ENCODE measurements around the gene TMEM119. TPM values are rescaled to one million over a fixed set of nuclear protein-coding genes. Genes with fewer than 3 reads are reported as not detected.

TMEM119 gene
- total and polyA plus RNA-seq, 2 of the 8 experiments (the other 6 are each of a cell fraction or from before 2014, with no cell fraction given), result 0.35 to 0.61 TPM

GRCh38 chr12:108542320-108542719 lies 55.6 kb downstream of the TMEM119 start (continued):
- TF ChIP-seq CHD7 (IDR thresholded peaks at IDR 0.05; ENCODE audit: insufficient replicate concordance, low read length), result no peak
- no peak for TF ChIP-seq POLR2AphosphoS5 (IDR thresholded peaks at IDR 0.05; ENCODE audit: low read depth, low read length)
- TF ChIP-seq SIRT6 (IDR thresholded peaks at IDR 0.05; ENCODE audit: low read length), result no peak
- no peak for TF ChIP-seq SUZ12 (IDR thresholded peaks at IDR 0.05; ENCODE audit: low read length)
- TF ChIP-seq SP2 (IDR thresholded peaks at IDR 0.05; ENCODE audit: low read length), result no peak
- no peak for TF ChIP-seq MAX (IDR thresholded peaks at IDR 0.05)
- no peak for TF ChIP-seq ZNF274 (IDR thresholded peaks at IDR 0.05; ENCODE audit: borderline replicate concordance, extremely low read depth, low read length)
- TF ChIP-seq SAP30 (IDR thresholded peaks at IDR 0.05; ENCODE audit: insufficient read depth, insufficient replicate concordance, low read length), result no peak
